SK-N-DZ (cell line): Measurements from ENCODE around the gene DLL4.
A peak's percentile ranks its signal among the peaks of the same experiment; 100 is the strongest.

Source experiments
- DNase-seq: peaks from one replicate; pipeline ENCODE4 v3.0.0-alpha.2; 2015; ENCODE audit warnings: low spot score

Gene DLL4

GRCh38 chr15:40926659-40927494, 2.3 kb upstream of the DLL4 start:
- DNase-seq = no peak

GRCh38 chr15:40927495-40927872, 1.7 kb upstream of the DLL4 start:
- DNase-seq = no peak

- no peak for DNase-seq
Measured at GRCh38 chr15:40927873-40928806, 1.0 kb upstream of the DLL4 start.

GRCh38 chr15:40929660-40930429, 705 bp downstream of the DLL4 start:
- peak; percentile 58 for DNase-seq

GRCh38 chr15:40930430-40931299, 1.5 kb downstream of the DLL4 start:
- no peak for DNase-seq

GRCh38 chr15:40931300-40932142, 2.4 kb downstream of the DLL4 start:
- no peak for DNase-seq

GRCh38 chr15:40932156-40932555, 3.0 kb downstream of the DLL4 start:
- DNase-seq = no peak

- no peak for DNase-seq
Measured at GRCh38 chr15:40932649-40933516, 3.7 kb downstream of the DLL4 start.

- DNase-seq = no peak
Measured at GRCh38 chr15:40933517-40933902, 4.4 kb downstream of the DLL4 start.

GRCh38 chr15:40934457-40934856, 5.3 kb downstream of the DLL4 start:
- no peak for DNase-seq

- no peak for DNase-seq
Measured at GRCh38 chr15:40936234-40936708, 7.1 kb downstream of the DLL4 start.

- DNase-seq = peak; percentile 55
Measured at GRCh38 chr15:40936709-40937666, 7.8 kb downstream of the DLL4 start.

- no peak for DNase-seq
Measured at GRCh38 chr15:40937762-40938535, 8.8 kb downstream of the DLL4 start.

- DNase-seq = no peak
Measured at GRCh38 chr15:40938536-40938870, 9.4 kb downstream of the DLL4 start.

- DNase-seq = no peak
Measured at GRCh38 chr15:40940296-40940801, 11.2 kb downstream of the DLL4 start.

GRCh38 chr15:40941068-40941527, 12.0 kb downstream of the DLL4 start:
- DNase-seq = no peak
